OCI-LY1 (cell line): ENCODE data around the gene AMIGO2.

ENCODE experiments used
- CTCF ChIP-seq: fragments of 200-600 bp; sonication (generic), shearing (Covaris generic); IDR thresholded peaks from 2 replicates; pipeline ENCODE4 v1.5.1; 2017; ENCODE audit warnings: mild to moderate bottlenecking, antibody characterized with exemption, low read length, moderate library complexity, mixed read lengths
- EZH2 ChIP-seq: fragments of 200-600 bp; sonication (generic), shearing (Covaris generic); IDR thresholded peaks from 2 replicates; pipeline ENCODE4 v1.8.0; 2017; ENCODE audit warnings: borderline replicate concordance, mixed run types, mild to moderate bottlenecking, antibody characterized with exemption, low read length, moderate library complexity, mixed read lengths

- TF ChIP-seq CTCF (no peak), EZH2 (no peak)
Measured at GRCh38 chr12:47078733-47079467, 859 bp downstream of the AMIGO2 start.
